Suprapubic skin (tissue), 4 donors: ENCODE results near the gene TSR1. TPM values are rescaled to one million over a fixed set of nuclear protein-coding genes. Genes with fewer than 3 reads are reported as not detected.

Experiments
- DNase-seq, 2 donors: peaks; one replicate each; pipeline ENCODE4 v3.0.0-alpha.2; 2019; ENCODE audit warnings: low spot score in 2 of 2
- H3K27ac ChIP-seq: fragments of 200-600 bp; sonication (generic); one replicate; pipeline ENCODE4 v1.5.1; 2019
- H3K27me3 ChIP-seq: fragments of 200-600 bp; sonication (generic); one replicate; pipeline ENCODE4 v1.5.1; 2019
- H3K36me3 ChIP-seq: fragments of 200-600 bp; sonication (generic); one replicate; pipeline ENCODE4 v1.5.1; 2019
- H3K4me1 ChIP-seq: fragments of 200-600 bp; sonication (generic); one replicate; pipeline ENCODE4 v1.5.1; 2019
- H3K4me3 ChIP-seq: fragments of 200-600 bp; sonication (generic); one replicate; pipeline ENCODE4 v1.5.1; 2019; ENCODE audit warnings: mild to moderate bottlenecking
- H3K9me3 ChIP-seq: fragments of 200-600 bp; sonication (generic); one replicate; pipeline ENCODE4 v1.5.1; 2019
- CTCF ChIP-seq, 2 donors: fragments of 200-600 bp in 1 of 2; fragments of 450-650 bp in 1 of 2; sonication (generic) in 1 of 2; IDR thresholded peaks; one replicate each; pipeline ENCODE4 v1.5.1; 2016 to 2019; ENCODE audit warnings: antibody characterized with exemption in 2 of 2, mild to moderate bottlenecking in 1 of 2, moderate library complexity in 1 of 2
- EP300 ChIP-seq: sonication (generic); formaldehyde crosslinking; IDR thresholded peaks from one replicate; pipeline ENCODE4 v1.6.1; 2017; ENCODE audit warnings: antibody characterized with exemption
- POLR2A ChIP-seq, 2 donors: fragments of 450-650 bp; IDR thresholded peaks; one replicate each; pipeline ENCODE4 v1.6.1; 2017; ENCODE audit warnings: antibody characterized with exemption in 2 of 2, mild to moderate bottlenecking in 2 of 2, moderate library complexity in 2 of 2
- POLR2AphosphoS5 ChIP-seq, 3 donors: sonication (generic); formaldehyde crosslinking; IDR thresholded peaks; one replicate each; pipeline ENCODE4 v1.6.1; 2017; ENCODE audit warnings: antibody characterized with exemption in 3 of 3
- WGBS: methylation state at CpG from one replicate; pipeline ENCODE4 v1.1.5; 2018; 5-methylcytosine and 5-hydroxymethylcytosine counted together
- total RNA-seq, 4 donors: library from RNA; depleted of rRNA; stranded (reverse); fragments of >200 nt; gene quantifications; one replicate each; pipeline ENCODE4 v1.1.0, GENCODE V29; 2016

Gene TSR1
- total RNA-seq, 4 donors from 2014 or later = 44.3 to 68.6 (median 59.3) TPM

- no peak overlapping the region for H3K27ac ChIP-seq
- 90% methylated on average over 14 of the region's 14 CpGs for WGBS
- H3K4me3 ChIP-seq = no peak overlapping the region
- H3K4me1 ChIP-seq = peaks cover 12% of the 10 kb centered on the region
- no peak for TF ChIP-seq POLR2A (IDR thresholded peaks at IDR 0.05)
- no peak for TF ChIP-seq POLR2AphosphoS5 (IDR thresholded peaks at IDR 0.05)
- no peak for TF ChIP-seq EP300
- TF ChIP-seq CTCF (IDR thresholded peaks at IDR 0.05) = no peak
- no peaks in the 10 kb centered on the region for H3K9me3 ChIP-seq
- DNase-seq = no peak
- peaks cover 83% of the 10 kb centered on the region for H3K36me3 ChIP-seq
- H3K27me3 ChIP-seq = no peaks in the 10 kb centered on the region
Measured at GRCh38 chr17:2376107-2376506, 39.9 kb upstream of the TSR1 start.

DNA sequence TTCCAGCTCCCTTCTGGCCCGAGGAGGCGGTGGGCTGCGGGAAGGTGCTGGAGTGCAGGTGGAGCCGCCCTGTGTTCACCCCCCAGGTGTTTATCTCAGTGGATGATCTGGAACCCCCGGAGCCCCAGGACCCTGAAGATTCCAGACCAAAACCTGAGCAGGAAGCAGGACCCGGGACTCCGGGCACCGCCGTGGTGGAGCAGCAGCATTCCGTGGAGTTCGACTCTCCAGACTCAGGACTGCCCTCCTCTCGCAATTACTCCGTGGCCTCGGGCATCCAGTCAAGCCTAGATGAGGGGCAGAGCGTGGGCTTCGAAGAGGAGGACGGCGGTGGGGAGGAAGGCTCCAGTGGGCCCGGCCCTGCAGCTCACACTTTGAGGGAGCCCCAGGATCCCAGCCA is 39.1 kb upstream of the TSR1 start:
- peak overlapping the region; percentile 10 for H3K4me3 ChIP-seq

GRCh38 chr17:2374549-2375285 is 38.5 kb upstream of the TSR1 start:
- Histone ChIP-seq H3K36me3 (peaks cover 73% of the 10 kb centered on the region), H3K4me3 (no peak overlapping the region), H3K4me1 (peaks cover 6% of the 10 kb centered on the region), H3K27me3 (no peaks in the 10 kb centered on the region), H3K9me3 (no peaks in the 10 kb centered on the region), H3K27ac (peak overlapping the region; percentile 51)
- WGBS = 68% methylated on average over 11 of the region's 11 CpGs
- TF ChIP-seq POLR2A (IDR thresholded peaks at IDR 0.05) (no peak), CTCF (IDR thresholded peaks at IDR 0.05) (no peak), EP300 (no peak), POLR2AphosphoS5 (IDR thresholded peaks at IDR 0.05) (no peak)
- DNase-seq = no peak

More for the DNA sequence above, 39.1 kb upstream of the TSR1 start:
- Histone ChIP-seq H3K36me3 (peaks cover 78% of the 10 kb centered on the region), H3K9me3 (no peaks in the 10 kb centered on the region), H3K4me1 (peaks cover 6% of the 10 kb centered on the region), H3K27ac (peak overlapping the region; percentile 51), H3K27me3 (no peaks in the 10 kb centered on the region)
- DNase-seq = no peak
- TF ChIP-seq CTCF (IDR thresholded peaks at IDR 0.05) = no peak
- TF ChIP-seq EP300 = no peak
- WGBS = 88% methylated on average over 12 of the region's 19 CpGs

GRCh38 chr17:2373179-2373578 is 36.9 kb upstream of the TSR1 start:
- Histone ChIP-seq H3K27me3 (no peaks in the 10 kb centered on the region), H3K4me1 (peaks cover 13% of the 10 kb centered on the region), H3K27ac (no peak overlapping the region), H3K36me3 (peaks cover 58% of the 10 kb centered on the region), H3K9me3 (no peaks in the 10 kb centered on the region), H3K4me3 (no peak overlapping the region)
- TF ChIP-seq CTCF (IDR thresholded peaks at IDR 0.05) (no peak), POLR2A (IDR thresholded peaks at IDR 0.05) (no peak), EP300 (no peak), POLR2AphosphoS5 (IDR thresholded peaks at IDR 0.05) (no peak)
- DNase-seq = no peak
- 96% methylated on average over 12 of the region's 18 CpGs for WGBS

DNA sequence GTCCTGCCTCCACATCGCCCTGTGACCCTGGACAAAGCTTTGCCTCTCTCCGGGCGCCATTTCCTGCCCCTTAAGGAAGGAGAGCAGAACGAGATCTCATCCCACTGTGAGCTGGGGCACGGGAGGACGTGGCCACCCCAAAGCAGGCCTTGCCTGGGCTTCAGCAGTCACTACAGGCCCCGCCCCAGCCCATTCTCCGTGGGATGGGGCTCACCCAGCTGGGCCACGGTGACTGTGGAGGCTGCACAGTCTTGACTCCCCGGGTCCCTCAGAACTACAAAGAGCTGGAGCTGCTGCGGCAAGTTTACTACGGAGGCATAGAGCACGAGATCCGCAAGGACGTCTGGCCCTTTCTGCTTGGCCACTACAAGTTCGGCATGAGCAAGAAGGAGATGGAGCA is 36.4 kb upstream of the TSR1 start:
- H3K4me3 ChIP-seq = no peak overlapping the region
- no peaks in the 10 kb centered on the region for H3K27me3 ChIP-seq
- no peak for TF ChIP-seq POLR2A (IDR thresholded peaks at IDR 0.05)
- no peak for TF ChIP-seq POLR2AphosphoS5 (IDR thresholded peaks at IDR 0.05)
- TF ChIP-seq EP300 = no peak
- TF ChIP-seq CTCF (IDR thresholded peaks at IDR 0.05) = no peak
- H3K9me3 ChIP-seq = no peaks in the 10 kb centered on the region
- H3K4me1 ChIP-seq = peaks cover 13% of the 10 kb centered on the region
- peaks cover 54% of the 10 kb centered on the region for H3K36me3 ChIP-seq
- no peak for DNase-seq
- WGBS = 91% methylated on average over 14 of the region's 16 CpGs
- H3K27ac ChIP-seq = no peak overlapping the region
